ENCODE data around the gene TRPC4AP. TPM values are rescaled to one million over a fixed set of nuclear protein-coding genes. Genes with fewer than 3 reads are reported as not detected.

Gene TRPC4AP
- total and polyA plus RNA-seq, 11 donors: 21.2 to 51.8 (median 38.6) TPM

DNA sequence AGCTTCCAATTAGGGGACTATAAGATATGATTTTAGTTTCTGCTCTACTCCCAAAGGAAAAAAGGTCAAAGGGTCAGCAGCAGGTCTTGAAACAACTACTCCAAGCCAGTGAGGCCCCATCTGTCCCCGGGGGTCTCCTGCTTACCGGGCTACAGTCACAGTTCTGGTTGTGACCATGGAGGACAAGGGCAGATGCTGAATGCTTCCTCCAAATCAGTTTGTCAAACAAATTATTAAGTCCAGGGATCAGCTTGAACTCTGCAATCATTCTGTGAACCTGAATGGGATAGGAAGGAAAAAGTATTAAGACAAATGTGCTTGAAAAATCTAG lies 76.8 kb downstream of the TRPC4AP start:
- no peak overlapping the region for H3K4me3 ChIP-seq
- TF ChIP-seq, protein P1, sequence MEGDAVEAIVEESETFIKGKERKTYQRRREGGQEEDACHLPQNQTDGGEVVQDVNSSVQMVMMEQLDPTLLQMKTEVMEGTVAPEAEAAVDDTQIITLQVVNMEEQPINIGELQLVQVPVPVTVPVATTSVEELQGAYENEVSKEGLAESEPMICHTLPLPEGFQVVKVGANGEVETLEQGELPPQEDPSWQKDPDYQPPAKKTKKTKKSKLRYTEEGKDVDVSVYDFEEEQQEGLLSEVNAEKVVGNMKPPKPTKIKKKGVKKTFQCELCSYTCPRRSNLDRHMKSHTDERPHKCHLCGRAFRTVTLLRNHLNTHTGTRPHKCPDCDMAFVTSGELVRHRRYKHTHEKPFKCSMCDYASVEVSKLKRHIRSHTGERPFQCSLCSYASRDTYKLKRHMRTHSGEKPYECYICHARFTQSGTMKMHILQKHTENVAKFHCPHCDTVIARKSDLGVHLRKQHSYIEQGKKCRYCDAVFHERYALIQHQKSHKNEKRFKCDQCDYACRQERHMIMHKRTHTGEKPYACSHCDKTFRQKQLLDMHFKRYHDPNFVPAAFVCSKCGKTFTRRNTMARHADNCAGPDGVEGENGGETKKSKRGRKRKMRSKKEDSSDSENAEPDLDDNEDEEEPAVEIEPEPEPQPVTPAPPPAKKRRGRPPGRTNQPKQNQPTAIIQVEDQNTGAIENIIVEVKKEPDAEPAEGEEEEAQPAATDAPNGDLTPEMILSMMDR (IDR thresholded peaks at IDR 0.05): no peak
- TF ChIP-seq POLR2A (IDR thresholded peaks at IDR 0.05): no peak
- ATAC-seq: no peak
- no peak for DNase-seq
- H3K9me3 ChIP-seq: no peaks in the 10 kb centered on the region
- H3K27me3 ChIP-seq: no peaks in the 10 kb centered on the region
- H3K27ac ChIP-seq: no peak overlapping the region
- WGBS, 4 donors: 68 to 85% (median 79%) methylated on average over 2 of the region's 2 CpGs
- H3K36me3 ChIP-seq: peaks cover 0 to 100% (median 97%) of the 10 kb centered on the region in 9 donors
- peaks cover 0 to 32% (median 10%) of the 10 kb centered on the region in 12 donors for H3K4me1 ChIP-seq
- intact Hi-C loops (cut with DNase I): loop anchor here in 1 of 10 donors (10.0 kb wide), 1 partner anchor 69 kb away; no protein-coding TSS in a partner anchor

DNA sequence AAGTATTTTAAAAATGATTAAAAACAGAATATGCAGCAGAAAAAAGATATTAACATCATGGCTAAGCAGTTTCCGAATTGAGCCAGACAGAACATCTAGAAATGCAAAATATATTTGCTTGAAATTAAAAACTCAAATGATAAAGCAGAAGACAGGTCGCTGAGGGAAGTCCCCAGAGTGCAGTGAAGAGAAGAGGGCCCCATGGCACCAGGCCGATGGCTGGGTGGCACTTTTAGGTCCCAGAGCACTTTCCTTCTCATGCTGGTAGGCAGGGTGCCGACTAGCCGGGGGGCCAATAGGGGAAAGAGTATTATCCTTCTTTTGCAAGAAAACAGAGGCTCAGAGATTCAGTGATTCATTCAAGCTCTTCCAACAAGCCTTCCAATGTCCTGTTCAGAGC lies 78.1 kb downstream of the TRPC4AP start:
- no peak overlapping the region for H3K27ac ChIP-seq
- TF ChIP-seq, protein P1 (IDR thresholded peaks at IDR 0.05): no peak
- TF ChIP-seq POLR2A (IDR thresholded peaks at IDR 0.05): no peak
- intact Hi-C loops (cut with DNase I): loop anchor here in 3 of 10 donors (5.0 to 10.0 kb wide), 3 partner anchors 70 to 157 kb away; partner anchors contain the start of gene GGT7 (in 1 of the 3)
- H3K4me3 ChIP-seq: no peak overlapping the region
- no peak for ATAC-seq
- H3K4me1 ChIP-seq: peaks cover 0 to 37% (median 6%) of the 10 kb centered on the region in 12 donors
- no peaks in the 10 kb centered on the region for H3K9me3 ChIP-seq
- DNase-seq: no peak
- no peaks in the 10 kb centered on the region for H3K27me3 ChIP-seq
- H3K36me3 ChIP-seq: peaks cover 0 to 100% (median 98%) of the 10 kb centered on the region in 9 donors
- WGBS, 4 donors: 81 to 94% (median 89%) methylated on average over 5 of the region's 5 CpGs

DNA sequence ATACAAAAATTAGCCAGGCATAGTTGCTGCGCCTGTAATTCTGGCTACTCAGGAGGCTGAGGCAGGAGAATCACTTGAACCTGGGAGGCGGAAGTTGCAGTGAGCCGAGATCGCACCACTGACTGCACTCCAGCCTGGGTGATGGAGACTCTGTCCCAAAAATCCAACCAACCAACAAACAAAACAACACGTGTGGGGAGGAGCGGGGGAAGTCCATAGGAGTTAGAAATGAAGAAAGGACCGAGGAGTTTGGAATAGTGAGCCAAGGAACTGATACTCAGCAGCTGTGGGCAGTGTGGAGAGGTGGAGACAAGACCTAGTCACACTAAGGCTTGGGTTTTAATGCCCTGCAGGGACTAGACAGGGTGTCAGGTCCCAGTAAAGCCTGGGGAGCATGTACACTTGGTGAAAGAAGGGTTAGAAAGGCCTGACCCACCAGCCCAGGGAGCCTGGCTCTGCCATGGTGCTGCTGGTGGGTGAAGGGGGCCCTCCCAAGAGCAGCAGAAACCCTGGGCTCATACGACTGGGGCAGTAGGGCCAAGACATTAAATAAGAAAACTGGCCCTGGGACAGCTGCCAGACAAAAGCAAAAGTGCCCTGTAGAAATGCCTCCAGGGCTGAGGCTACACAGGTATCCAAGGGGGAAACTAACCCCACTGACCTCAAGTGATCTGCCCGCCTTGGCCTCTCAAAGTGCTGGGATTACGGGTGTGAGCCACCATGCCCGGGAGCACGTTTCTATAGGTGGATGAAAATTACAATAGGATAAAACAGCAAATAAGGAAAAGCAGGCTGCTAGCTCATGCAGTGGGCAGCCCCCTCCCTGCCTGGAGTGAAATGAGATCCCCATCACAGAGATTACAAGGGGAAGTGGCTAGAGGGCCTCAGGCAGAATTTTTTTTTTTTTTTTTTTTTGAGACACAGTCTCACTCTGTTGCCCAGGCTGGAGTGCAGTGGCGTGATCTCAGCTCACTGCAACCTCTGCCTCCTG lies 78.9 kb downstream of the TRPC4AP start:
- intact Hi-C loops (cut with DNase I): loop anchor here in 3 of 10 donors (5.0 to 10.0 kb wide), 3 partner anchors 71 to 156 kb away; partner anchors contain the start of gene GGT7 (in 1 of the 3)
- ATAC-seq: no peak
- Histone ChIP-seq H3K9me3 (no peaks in the 10 kb centered on the region), H3K27me3 (no peaks in the 10 kb centered on the region), H3K4me1 (peaks cover 0 to 39% (median 2%) of the 10 kb centered on the region in 12 donors), H3K36me3 (peaks cover 0 to 100% (median 98%) of the 10 kb centered on the region in 9 donors), H3K27ac (no peak overlapping the region), H3K4me3 (no peak overlapping the region)
- TF ChIP-seq, protein P1 (IDR thresholded peaks at IDR 0.05): no peak
- TF ChIP-seq POLR2A (IDR thresholded peaks at IDR 0.05): no peak
- no peak for DNase-seq
- WGBS, 4 donors: 89 to 94% (median 93%) methylated on average over 13 of the region's 13 CpGs
